Measurements from ENCODE around the gene RHBDF1.

GRCh38 chr16:83060-83603 lies 10.7 kb upstream of the RHBDF1 start:
- TF ChIP-seq, protein P1, sequence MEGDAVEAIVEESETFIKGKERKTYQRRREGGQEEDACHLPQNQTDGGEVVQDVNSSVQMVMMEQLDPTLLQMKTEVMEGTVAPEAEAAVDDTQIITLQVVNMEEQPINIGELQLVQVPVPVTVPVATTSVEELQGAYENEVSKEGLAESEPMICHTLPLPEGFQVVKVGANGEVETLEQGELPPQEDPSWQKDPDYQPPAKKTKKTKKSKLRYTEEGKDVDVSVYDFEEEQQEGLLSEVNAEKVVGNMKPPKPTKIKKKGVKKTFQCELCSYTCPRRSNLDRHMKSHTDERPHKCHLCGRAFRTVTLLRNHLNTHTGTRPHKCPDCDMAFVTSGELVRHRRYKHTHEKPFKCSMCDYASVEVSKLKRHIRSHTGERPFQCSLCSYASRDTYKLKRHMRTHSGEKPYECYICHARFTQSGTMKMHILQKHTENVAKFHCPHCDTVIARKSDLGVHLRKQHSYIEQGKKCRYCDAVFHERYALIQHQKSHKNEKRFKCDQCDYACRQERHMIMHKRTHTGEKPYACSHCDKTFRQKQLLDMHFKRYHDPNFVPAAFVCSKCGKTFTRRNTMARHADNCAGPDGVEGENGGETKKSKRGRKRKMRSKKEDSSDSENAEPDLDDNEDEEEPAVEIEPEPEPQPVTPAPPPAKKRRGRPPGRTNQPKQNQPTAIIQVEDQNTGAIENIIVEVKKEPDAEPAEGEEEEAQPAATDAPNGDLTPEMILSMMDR (conservative IDR thresholded peaks at IDR 0.05 in 1 of 2, IDR thresholded peaks at IDR 0.05 in 1 of 2; ENCODE audit: low read depth in 1 of 2, low read length in 2 of 2): no peak
- TF ChIP-seq EZH2 (IDR thresholded peaks at IDR 0.05; ENCODE audit: low read length, missing control alignments): no peak

Data from fibroblast of lung (primary cell).